GM12892 (cell line): ENCODE data around the gene PRDM11.

ENCODE experiments used
- POLR2A ChIP-seq: IDR thresholded peaks from 2 replicates; pipeline ENCODE4 v1.6.1; 2011; ENCODE audit warnings: low read depth, low read length, control low read depth
- POLR2AphosphoS5 ChIP-seq: IDR thresholded peaks from 2 replicates; pipeline ENCODE4 v1.6.1; 2011; ENCODE audit warnings: low read depth, low read length, control low read depth
- TAF1 ChIP-seq: IDR thresholded peaks from 2 replicates; pipeline ENCODE4 v1.6.1; 2011; ENCODE audit warnings: low read depth, mild to moderate bottlenecking, control low read depth, low read length, borderline replicate concordance

- TF ChIP-seq TAF1: no peak
- TF ChIP-seq POLR2AphosphoS5: no peak
- TF ChIP-seq POLR2A: no peak
These were observed 28.5 kb downstream of the PRDM11 start for GRCh38 chr11:45174963-45175362.
